ENCODE data around the gene TBC1D7.

Gene TBC1D7

GRCh38 chr6:13267142-13267651 is 61.1 kb downstream of the TBC1D7 start:
- DNase-seq, result peak; percentile 50

- no peak for DNase-seq
These were observed 64.7 kb downstream of the TBC1D7 start for GRCh38 chr6:13263669-13264068.

GRCh38 chr6:13262302-13263230 is 65.8 kb downstream of the TBC1D7 start:
- no peak for DNase-seq

- no peak for DNase-seq
These were observed 66.8 kb downstream of the TBC1D7 start for GRCh38 chr6:13261464-13261994.

- no peak for DNase-seq
These were observed 67.5 kb downstream of the TBC1D7 start for GRCh38 chr6:13260831-13261230.

GRCh38 chr6:13260101-13260598 is 68.2 kb downstream of the TBC1D7 start:
- no peak for DNase-seq

- no peak for DNase-seq
These were observed 68.9 kb downstream of the TBC1D7 start for GRCh38 chr6:13259393-13259792.

GRCh38 chr6:13256266-13257001 is 71.9 kb downstream of the TBC1D7 start:
- no peak for DNase-seq

Data from NCI-H226 (cell line).